DMS 273 (cell line): ENCODE data around the gene ANLN.
"Not testable (repeated sequence)": the region's sequence is repeated elsewhere in the genome, so short reads cannot be mapped to it uniquely, and the experiment has no call there.

Source experiments
- DNase-seq: peaks from one replicate; lab custom pipeline; 2025; ENCODE audit not compliant: unreplicated experiment; lab: John Stamatoyannopoulos, UW

ANLN gene

DNA sequence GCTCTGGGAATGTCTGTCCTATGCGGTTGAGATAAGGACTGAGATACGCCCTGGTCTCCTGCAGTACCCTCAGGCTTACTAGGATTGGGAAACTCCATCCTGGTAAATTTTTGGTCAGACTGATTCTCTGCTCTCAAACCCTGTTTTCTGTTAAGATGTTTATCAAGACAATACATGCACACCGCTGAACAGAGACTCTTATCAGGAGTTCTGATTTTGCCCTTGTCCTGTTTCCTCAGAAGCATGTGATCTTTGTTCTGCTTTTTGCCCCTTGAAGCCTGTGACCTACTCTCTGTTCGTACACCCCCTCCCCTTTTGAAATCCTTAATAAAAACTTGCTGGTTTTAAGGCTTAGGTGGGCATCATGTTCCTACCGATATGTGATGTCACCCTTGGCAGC lies 76.3 kb downstream of the ANLN start:
- DNase-seq, result not testable (repeated sequence)

- DNase-seq, result no peak
Measured at GRCh38 chr7:36468370-36469101, 78.9 kb downstream of the ANLN start.

DNA sequence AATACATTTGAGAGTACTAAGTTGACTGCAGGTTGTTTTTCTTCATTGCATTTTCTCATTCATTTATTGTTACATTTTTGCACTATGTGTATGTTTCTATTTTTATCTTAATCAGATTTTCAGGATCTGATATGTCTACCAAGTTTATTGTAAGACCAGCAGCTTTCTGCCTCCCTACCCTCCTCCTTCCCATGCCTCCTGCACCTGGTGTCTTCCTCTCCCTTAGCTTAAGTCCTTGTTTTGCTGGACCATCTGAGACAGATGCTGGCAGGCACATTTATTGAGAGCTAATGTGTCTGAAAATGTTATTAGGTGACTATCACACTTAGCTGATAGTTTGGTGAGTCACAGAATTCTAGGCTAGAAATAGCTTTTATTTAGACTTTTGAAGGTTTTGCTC lies 79.6 kb downstream of the ANLN start:
- DNase-seq, result peak; percentile 13

DNA sequence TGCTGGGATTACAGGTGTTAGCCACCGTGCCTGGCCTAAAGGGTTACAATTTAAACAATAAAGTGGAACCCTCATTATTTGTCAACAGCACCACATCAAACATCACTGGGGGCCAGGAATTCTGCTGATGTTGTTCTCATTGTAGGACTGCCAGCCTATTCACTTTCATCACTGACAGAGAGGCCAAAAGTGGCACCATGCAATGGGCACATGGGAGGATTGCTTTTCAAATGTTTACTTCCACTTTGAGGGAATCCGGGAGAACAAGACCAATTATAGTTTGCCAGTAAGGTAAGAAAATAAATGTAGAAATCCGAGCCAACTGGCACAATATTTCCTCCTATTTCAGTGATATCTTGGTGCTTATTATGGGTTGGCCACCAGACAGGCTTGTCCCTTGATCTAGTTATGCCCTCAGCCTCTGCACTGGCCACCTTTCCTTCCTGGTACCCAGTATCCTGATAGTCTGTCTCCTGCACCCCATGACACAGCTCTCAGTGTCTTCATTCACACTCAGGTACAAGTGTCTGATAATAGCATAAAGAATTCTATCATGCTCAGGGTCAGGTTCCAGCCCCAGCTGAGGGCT lies 82.6 kb downstream of the ANLN start:
- no peak for DNase-seq

- DNase-seq, result peak; percentile 83
Measured at GRCh38 chr7:36473454-36474282, 84.0 kb downstream of the ANLN start.

- no peak for DNase-seq
Measured at GRCh38 chr7:36474283-36475010, 84.8 kb downstream of the ANLN start.

GRCh38 chr7:36475011-36475342 lies 85.3 kb downstream of the ANLN start:
- no peak for DNase-seq

DNA sequence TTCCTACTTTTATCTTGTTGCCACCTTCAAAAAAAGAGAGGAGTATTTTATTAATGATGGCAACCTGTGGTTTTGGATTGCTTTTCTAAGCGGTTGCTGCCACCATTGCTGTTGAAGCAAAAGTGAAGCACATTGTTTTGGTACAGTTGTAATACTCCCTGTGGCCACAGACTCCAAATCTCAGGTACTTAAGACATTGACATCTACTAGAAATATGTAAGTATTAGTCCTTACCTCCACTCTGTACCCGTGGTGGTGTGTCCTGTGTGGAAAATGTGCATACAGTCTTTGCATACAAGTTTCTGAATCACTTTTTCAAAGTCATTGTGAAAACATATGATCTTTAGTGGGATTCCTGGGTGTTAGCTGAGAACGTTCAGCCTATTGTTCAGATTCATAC lies 85.7 kb downstream of the ANLN start:
- DNase-seq, result peak; percentile 22

DNA sequence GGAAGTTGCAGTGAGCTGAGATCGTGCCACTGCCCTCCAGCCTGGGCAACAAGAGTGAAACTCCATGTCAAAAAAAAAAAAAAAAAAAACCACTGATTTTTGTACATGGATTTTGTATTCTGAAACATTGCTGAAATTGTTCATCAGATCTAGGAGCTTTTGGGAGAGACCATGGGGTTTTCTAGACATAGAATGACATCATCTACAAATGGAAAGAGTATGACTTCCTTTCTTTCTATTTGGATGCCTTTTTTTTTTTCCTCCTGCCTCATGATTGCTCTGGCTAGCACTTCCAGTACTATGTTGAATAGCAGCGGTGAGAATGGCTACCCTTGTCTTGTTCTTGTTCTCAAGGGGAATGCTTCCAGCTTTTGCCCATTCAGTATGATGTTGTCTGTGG lies 89.1 kb downstream of the ANLN start:
- no peak for DNase-seq

DNA sequence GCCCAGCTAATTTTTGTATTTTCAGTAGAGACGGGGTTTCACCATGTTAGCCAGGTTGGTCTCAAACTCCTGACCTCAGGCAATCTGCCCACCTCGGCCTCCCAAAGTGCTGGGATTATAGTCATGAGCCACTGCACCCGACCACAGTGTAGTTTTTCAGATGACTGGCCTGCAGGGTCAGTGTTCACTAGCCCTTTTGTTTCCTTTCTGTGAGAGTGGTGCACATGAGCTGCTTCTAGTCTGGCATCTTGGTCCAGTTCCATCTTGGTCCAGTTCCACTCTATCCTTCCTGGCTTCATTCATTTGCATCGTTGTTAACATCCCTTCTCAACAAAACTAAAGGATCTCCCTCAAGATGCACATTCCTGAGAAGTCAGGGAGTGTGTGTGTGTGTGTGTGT lies 94.2 kb downstream of the ANLN start:
- DNase-seq, result not testable (repeated sequence)

- no peak for DNase-seq
Measured at GRCh38 chr7:36484265-36484664, 94.6 kb downstream of the ANLN start.

GRCh38 chr7:36486336-36486735 lies 96.7 kb downstream of the ANLN start:
- no peak for DNase-seq

DNA sequence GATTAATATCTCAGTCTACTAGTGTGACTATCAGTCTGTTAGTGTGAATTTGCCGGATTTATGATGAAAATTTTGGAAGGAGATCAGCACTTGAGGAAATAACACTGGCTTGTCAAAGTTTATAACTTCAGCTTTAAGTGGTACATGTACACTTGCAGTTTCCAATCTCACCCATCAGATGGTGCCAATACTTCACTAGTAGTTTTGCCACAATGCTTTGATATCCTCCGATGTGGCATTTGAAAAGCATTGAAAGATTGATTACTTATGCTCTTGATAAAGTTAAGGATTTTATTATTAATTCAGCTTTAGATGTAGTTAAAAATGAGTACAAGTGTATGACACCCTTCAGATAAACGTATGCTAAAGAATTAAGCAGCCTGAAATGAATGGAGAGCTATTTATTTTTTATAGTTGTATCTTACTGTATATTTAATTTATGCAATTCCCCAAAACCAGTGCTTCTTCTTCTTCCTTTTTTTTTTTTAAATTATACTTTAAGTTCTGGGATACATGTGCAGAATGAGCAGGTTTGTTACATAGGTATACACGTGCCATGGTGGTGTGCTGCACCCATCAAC lies 98.2 kb downstream of the ANLN start:
- peak; percentile 90 for DNase-seq

GRCh38 chr7:36488672-36489071 lies 99.0 kb downstream of the ANLN start:
- not testable (repeated sequence) for DNase-seq

GRCh38 chr7:36490419-36490830 lies 100.8 kb downstream of the ANLN start:
- peak; percentile 36 for DNase-seq

- DNase-seq, result no peak
Measured at GRCh38 chr7:36491317-36491716, 101.7 kb downstream of the ANLN start.

DNA sequence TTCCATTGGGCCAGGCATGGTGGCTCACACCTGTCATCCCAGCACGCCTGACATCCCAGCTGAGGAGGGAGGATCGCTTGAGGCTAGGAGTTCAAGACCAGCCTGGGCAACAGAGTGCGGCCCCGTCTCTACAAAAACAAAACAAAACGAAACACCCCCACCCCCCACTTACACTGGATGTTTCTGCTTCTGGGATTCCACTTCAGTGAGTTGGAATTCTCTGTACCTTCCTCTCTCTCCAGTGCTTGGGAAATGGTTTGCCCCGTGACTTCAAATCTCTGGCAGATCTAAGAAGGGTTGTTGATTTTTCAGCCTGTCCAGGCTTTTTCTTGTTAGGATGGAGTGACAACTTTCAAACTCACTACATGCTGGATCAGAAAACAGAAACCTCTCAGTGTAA lies 106.9 kb downstream of the ANLN start:
- DNase-seq, result no peak

DNA sequence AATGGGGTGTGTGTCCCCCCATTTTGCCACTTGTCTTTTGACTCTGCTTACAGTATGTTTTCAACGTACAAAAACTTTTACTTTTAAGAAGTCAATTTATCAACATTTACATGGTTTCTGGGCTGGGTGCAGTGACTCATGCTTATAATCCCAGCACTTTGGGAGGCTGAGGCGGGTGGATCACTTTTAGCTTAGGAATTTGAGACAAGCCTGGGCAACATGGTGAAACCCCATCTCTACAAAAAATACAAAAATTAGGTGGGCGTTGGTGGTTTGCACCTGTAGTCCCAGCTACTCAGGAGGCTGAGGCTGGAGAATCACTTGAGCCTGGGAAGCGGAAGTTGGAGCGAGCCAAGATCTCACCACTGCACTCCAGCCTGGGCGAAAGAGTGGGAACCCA lies 107.5 kb downstream of the ANLN start:
- not testable (repeated sequence) for DNase-seq

DNA sequence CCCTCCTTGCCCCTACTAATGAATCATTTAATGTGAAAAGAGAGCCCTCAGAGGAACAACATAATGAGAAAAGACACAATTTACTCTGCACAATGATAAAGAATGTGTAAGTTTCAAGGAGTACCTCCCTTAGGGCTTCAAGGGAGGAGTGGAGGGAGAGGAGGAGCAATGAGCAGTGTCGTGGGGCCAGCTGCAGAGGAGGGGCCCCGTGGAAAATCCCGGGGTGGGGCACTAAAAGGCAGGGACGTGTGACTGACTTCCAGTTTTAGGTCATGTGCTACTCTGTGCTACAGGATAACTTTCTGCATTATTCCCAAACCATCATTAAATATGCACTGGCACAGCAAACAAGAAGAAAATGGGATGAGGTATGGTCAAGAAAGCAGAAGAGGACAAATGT lies 108.1 kb downstream of the ANLN start:
- no peak for DNase-seq
